ENCODE measurements around the gene ADCY1. TPM values are rescaled to one million over a fixed set of nuclear protein-coding genes. Genes with fewer than 3 reads are reported as not detected.
"Not testable (repeated sequence)": the region's sequence is repeated elsewhere in the genome, so short reads cannot be mapped to it uniquely, and the experiment has no call there.

Gene ADCY1
- total RNA-seq, 1 donor from 2014 or later, result 13.7 TPM

DNA sequence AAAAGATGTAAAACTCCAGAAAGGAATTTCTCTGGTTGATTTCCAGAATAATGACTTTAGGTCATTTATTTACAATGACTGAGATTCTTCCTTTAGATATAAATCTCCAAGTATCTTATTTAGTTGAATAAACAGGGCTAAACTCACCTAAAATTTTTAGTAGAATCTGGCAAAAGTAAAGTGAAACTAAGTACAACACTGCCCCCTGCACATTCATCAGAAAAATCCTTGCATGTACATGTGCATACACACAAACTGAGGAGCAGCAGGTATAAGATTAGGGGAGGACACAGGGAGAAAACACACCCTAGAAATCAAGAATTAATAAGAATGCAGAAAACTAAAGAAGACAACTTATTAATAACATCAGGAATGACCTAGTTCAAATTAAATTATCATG lies 174.8 kb downstream of the ADCY1 start:
- not testable (repeated sequence) for H3K4me3 Mint-ChIP-seq; H3K36me3 Mint-ChIP-seq (ENCODE audit: low read depth); DNase-seq (ENCODE audit: low read depth, low spot score); H3K27ac Mint-ChIP-seq (ENCODE audit: unreplicated experiment); H3K27me3 Mint-ChIP-seq (ENCODE audit: low read depth); H3K9me3 Mint-ChIP-seq; H3K4me1 Mint-ChIP-seq
- TF ChIP-seq, protein P1, sequence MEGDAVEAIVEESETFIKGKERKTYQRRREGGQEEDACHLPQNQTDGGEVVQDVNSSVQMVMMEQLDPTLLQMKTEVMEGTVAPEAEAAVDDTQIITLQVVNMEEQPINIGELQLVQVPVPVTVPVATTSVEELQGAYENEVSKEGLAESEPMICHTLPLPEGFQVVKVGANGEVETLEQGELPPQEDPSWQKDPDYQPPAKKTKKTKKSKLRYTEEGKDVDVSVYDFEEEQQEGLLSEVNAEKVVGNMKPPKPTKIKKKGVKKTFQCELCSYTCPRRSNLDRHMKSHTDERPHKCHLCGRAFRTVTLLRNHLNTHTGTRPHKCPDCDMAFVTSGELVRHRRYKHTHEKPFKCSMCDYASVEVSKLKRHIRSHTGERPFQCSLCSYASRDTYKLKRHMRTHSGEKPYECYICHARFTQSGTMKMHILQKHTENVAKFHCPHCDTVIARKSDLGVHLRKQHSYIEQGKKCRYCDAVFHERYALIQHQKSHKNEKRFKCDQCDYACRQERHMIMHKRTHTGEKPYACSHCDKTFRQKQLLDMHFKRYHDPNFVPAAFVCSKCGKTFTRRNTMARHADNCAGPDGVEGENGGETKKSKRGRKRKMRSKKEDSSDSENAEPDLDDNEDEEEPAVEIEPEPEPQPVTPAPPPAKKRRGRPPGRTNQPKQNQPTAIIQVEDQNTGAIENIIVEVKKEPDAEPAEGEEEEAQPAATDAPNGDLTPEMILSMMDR (conservative IDR thresholded peaks at IDR 0.05), result peak; percentile 42

- H3K36me3 Mint-ChIP-seq (ENCODE audit: low read depth); DNase-seq (ENCODE audit: low read depth, low spot score); H3K9me3 Mint-ChIP-seq; H3K27me3 Mint-ChIP-seq (ENCODE audit: low read depth); H3K4me1 Mint-ChIP-seq; H3K4me3 Mint-ChIP-seq; H3K27ac Mint-ChIP-seq (ENCODE audit: unreplicated experiment): not testable (repeated sequence)
These were observed 177.2 kb downstream of the ADCY1 start for GRCh38 chr7:45751352-45751751.

DNA sequence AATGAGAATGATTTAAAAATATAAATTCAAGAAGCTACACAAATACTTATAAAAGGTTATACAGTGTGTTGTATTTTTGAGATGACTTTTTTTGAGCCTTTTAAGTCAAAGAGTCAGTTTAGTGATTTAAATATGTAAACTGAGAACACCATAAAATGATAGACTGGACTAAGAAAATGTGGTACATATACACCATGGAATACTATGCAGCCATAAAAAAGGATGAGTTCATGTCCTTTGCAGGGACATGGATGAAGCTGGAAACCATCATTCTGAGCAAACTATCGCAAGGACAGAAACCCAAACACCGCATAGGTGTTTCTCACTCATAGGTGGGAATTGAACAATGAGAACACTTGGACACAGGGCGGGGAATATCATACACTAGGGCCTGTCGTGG lies 182.2 kb downstream of the ADCY1 start:
- not testable (repeated sequence) for H3K27ac Mint-ChIP-seq (ENCODE audit: unreplicated experiment); H3K4me1 Mint-ChIP-seq; DNase-seq (ENCODE audit: low read depth, low spot score); H3K36me3 Mint-ChIP-seq (ENCODE audit: low read depth); H3K9me3 Mint-ChIP-seq; H3K27me3 Mint-ChIP-seq (ENCODE audit: low read depth); H3K4me3 Mint-ChIP-seq

- H3K27me3 Mint-ChIP-seq (ENCODE audit: low read depth); H3K4me3 Mint-ChIP-seq; H3K4me1 Mint-ChIP-seq; H3K9me3 Mint-ChIP-seq; H3K27ac Mint-ChIP-seq (ENCODE audit: unreplicated experiment); DNase-seq (ENCODE audit: low read depth, low spot score); H3K36me3 Mint-ChIP-seq (ENCODE audit: low read depth): not testable (repeated sequence)
- TF ChIP-seq, protein P1 (conservative IDR thresholded peaks at IDR 0.05), result peak; percentile 56
These were observed 182.6 kb downstream of the ADCY1 start for GRCh38 chr7:45756757-45757156.

DNA sequence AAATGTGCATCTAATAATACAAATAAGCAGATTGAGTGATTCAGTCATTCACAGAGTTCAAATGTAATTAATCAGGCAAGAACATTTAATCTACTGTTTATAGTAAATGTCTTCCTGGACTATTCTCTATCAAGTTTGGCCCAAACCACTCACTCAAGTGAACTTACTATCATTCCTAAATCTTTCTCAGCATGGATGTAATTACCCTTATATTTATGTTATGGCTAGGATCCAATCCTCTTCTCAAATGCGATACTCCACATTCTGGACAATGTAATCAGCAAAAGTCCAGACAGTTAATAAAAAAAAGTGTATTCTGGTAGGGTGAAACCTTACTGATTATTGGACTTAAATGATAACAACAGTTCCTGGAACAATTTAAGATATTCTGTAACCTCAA lies 185.3 kb downstream of the ADCY1 start:
- H3K27ac Mint-ChIP-seq (ENCODE audit: unreplicated experiment); H3K9me3 Mint-ChIP-seq; DNase-seq (ENCODE audit: low read depth, low spot score); H3K27me3 Mint-ChIP-seq (ENCODE audit: low read depth); H3K4me3 Mint-ChIP-seq; H3K4me1 Mint-ChIP-seq; H3K36me3 Mint-ChIP-seq (ENCODE audit: low read depth): not testable (repeated sequence)

DNA sequence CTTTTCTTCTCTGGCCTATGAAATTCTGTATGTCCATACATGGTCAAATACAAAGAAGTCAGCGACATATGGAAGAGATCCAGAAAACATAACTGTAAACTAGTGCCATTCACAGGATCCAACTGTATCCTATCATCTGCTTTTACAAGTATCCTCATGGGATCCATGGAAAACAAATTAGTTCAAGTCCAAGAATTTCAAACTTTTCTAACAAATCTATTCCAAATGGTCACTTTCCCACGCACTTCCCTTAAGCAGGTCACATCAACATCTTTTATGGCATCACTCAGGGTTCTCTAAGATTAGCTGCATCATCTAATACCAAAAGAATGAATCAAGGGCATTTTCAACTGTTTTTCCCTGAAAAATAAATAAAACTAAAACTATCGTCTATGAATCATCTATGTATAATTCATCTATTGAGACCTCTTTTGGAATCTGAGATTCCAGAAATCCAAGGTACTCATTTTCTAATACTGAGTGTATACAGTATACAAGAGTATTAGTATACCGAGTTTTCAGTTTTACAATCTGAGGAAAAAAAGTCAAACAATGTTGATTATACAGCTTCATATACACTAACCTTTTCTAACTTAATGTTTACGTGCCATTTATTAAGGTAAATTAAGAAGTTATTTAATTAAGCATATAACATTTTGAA lies 187.5 kb downstream of the ADCY1 start:
- not testable (repeated sequence) for H3K27ac Mint-ChIP-seq (ENCODE audit: unreplicated experiment); H3K4me1 Mint-ChIP-seq; DNase-seq (ENCODE audit: low read depth, low spot score); H3K4me3 Mint-ChIP-seq; H3K9me3 Mint-ChIP-seq; H3K27me3 Mint-ChIP-seq (ENCODE audit: low read depth); H3K36me3 Mint-ChIP-seq (ENCODE audit: low read depth)

DNA sequence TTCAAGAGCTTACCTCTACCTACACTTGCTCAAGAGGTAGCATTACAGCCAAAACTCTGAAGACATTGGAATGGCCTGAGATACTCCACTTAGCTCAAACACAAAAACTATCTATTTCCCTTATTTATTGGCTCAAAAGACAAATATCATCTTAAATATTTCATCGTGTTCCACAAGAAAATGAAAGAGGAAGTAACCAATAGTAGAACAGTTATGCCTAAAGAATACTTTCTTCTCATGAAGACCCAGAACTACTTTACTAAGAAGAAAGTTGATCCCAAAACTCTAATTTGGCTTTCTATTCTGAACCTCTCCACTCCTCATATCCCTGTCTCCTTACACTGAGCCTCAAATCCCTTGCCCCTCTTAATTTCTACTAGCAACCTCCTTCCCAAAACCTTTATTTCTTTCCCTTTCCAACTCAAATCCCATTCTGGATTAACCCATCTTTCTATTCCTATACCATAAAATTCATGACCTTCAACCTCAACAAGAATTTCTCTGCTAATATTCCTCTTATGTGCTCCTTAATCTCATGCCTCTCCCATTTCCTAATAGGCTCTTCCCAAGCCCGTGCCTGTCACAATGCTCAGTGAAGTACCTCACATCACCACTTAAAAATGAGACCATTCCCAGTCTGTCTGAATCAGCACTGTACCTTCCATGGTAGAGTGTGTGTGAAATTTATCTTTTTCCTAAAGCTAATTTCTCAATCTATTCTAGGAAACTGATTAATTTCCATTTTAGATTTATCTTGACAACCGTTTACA lies 188.2 kb downstream of the ADCY1 start:
- not testable (repeated sequence) for DNase-seq (ENCODE audit: low read depth, low spot score); H3K4me3 Mint-ChIP-seq; H3K27ac Mint-ChIP-seq (ENCODE audit: unreplicated experiment); H3K9me3 Mint-ChIP-seq; H3K36me3 Mint-ChIP-seq (ENCODE audit: low read depth); H3K4me1 Mint-ChIP-seq; H3K27me3 Mint-ChIP-seq (ENCODE audit: low read depth)

Measured in neural crest cell (in vitro differentiated cells).